GM15510 (cell line): ENCODE data around the gene ADCY6.

Experiments
- POLR2A ChIP-seq: IDR thresholded peaks from 3 replicates; pipeline ENCODE4 v1.6.1; 2011; ENCODE audit warnings: borderline replicate concordance; ENCODE audit not compliant: insufficient read length; ENCODE audit errors: extremely low read depth

ADCY6 gene

GRCh38 chr12:48803675-48804074 is 14.8 kb upstream of the ADCY6 start:
- TF ChIP-seq POLR2A: no peak

GRCh38 chr12:48800971-48801370 is 12.1 kb upstream of the ADCY6 start:
- no peak for TF ChIP-seq POLR2A

GRCh38 chr12:48800457-48800856 is 11.6 kb upstream of the ADCY6 start:
- TF ChIP-seq POLR2A: no peak

- no peak for TF ChIP-seq POLR2A
Measured at GRCh38 chr12:48796976-48797375, 8.1 kb upstream of the ADCY6 start.

- no peak for TF ChIP-seq POLR2A
Measured at GRCh38 chr12:48795550-48796455, 6.9 kb upstream of the ADCY6 start.

GRCh38 chr12:48794870-48795269 is 6.0 kb upstream of the ADCY6 start:
- TF ChIP-seq POLR2A: no peak

- TF ChIP-seq POLR2A: no peak
Measured at GRCh38 chr12:48793696-48794095, 4.8 kb upstream of the ADCY6 start.

- TF ChIP-seq POLR2A: no peak
Measured at GRCh38 chr12:48789858-48790326, 1.0 kb upstream of the ADCY6 start.

GRCh38 chr12:48788524-48788853 is 400 bp downstream of the ADCY6 start:
- TF ChIP-seq POLR2A: no peak

- no peak for TF ChIP-seq POLR2A
Measured at GRCh38 chr12:48787791-48788523, 932 bp downstream of the ADCY6 start.

GRCh38 chr12:48786591-48787544 is 2.0 kb downstream of the ADCY6 start:
- TF ChIP-seq POLR2A: no peak

GRCh38 chr12:48783432-48783831 is 5.5 kb downstream of the ADCY6 start:
- TF ChIP-seq POLR2A: no peak

GRCh38 chr12:48782457-48783395 is 6.2 kb downstream of the ADCY6 start:
- TF ChIP-seq POLR2A: no peak
